Measurements from ENCODE around the gene STK39. TPM values are rescaled to one million over a fixed set of nuclear protein-coding genes. Genes with fewer than 3 reads are reported as not detected.

STK39 gene
- total RNA-seq, 1 experiment from 2014 or later = 22.1 TPM

DNA sequence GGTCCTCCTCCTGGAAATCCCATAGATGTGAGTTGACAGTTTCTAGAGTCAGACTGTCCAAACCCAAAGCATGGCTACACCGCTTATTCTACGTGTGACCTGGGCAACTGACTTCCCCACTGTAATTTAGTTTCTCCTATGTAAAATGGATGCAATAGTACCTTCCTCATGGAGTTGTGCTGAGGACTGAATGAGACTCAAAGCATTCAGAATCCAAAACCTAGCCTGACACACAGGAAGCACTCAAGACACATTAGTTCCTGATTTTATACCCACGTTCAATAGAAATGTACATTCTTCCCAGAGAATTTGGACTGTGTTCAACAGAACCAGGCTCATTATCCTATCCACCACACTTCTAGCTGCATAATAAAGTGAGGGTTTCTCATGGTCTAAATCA lies 88.8 kb downstream of the STK39 start:
- H3K4me1 ChIP-seq (ENCODE audit: insufficient read depth, low read length) = no peaks in the 10 kb centered on the region; the same call in 1 of the 2 replicates

More for the DNA sequence above, 88.8 kb downstream of the STK39 start:
- Histone ChIP-seq H3K18ac (ENCODE audit: insufficient read length, low read depth, low read length) (no peak overlapping the region), H3K4me2 (ENCODE audit: insufficient read depth, insufficient read length, low read length) (no peak overlapping the region), H3K79me2 (ENCODE audit: insufficient read depth, low read length) (no peaks in the 10 kb centered on the region), H3T11ph (ENCODE audit: low read length) (no peak overlapping the region), H2BK15ac (ENCODE audit: low read depth, low read length) (no peak overlapping the region), H3K56ac (ENCODE audit: insufficient read length, low read depth, low read length) (no peak overlapping the region), H2BK20ac (ENCODE audit: low read depth, low read length, poor library complexity, severe bottlenecking) (no peak overlapping the region), H2AK5ac (ENCODE audit: insufficient read length, low read length) (no peak overlapping the region), H4K91ac (ENCODE audit: insufficient read length, low read depth, low read length) (no peak overlapping the region), H2BK5ac (ENCODE audit: insufficient read length, low read length) (no peak overlapping the region), H3K9ac (ENCODE audit: extremely low read depth, insufficient read length, low read length) (no peak overlapping the region), H3K14ac (ENCODE audit: insufficient read depth, low read length) (no peak overlapping the region), H4K5ac (ENCODE audit: insufficient read length, low read depth, low read length) (no peak overlapping the region), H3K79me1 (ENCODE audit: insufficient read depth, low read depth, low read length, poor library complexity, severe bottlenecking) (peaks cover 2% of the 10 kb centered on the region), H3K27me3 (ENCODE audit: insufficient read depth, low read length) (no peaks in the 10 kb centered on the region), H2BK120ac (ENCODE audit: low read depth, low read length, poor library complexity, severe bottlenecking) (no peak overlapping the region), H3K4ac (ENCODE audit: low read depth, low read length) (no peak overlapping the region), H4K8ac (replicated peaks; ENCODE audit: insufficient read length, low read depth, low read length) (no peak overlapping the region), H3K23ac (ENCODE audit: insufficient read length, low read depth, low read length) (no peak overlapping the region), H2BK12ac (ENCODE audit: insufficient read length, low read depth, low read length) (no peak overlapping the region), H4K20me1 (ENCODE audit: control insufficient read depth, insufficient read depth, insufficient read length) (no peaks in the 10 kb centered on the region), H3K9me3 (ENCODE audit: control insufficient read depth, low read depth, low read length) (no peaks in the 10 kb centered on the region), H3K27ac (ENCODE audit: insufficient read length, low read depth, low read length) (no peak overlapping the region), H2AFZ (ENCODE audit: low read length) (no peak overlapping the region), H3K23me2 (ENCODE audit: insufficient read length, low read depth, low read length, poor library complexity, severe bottlenecking) (no peaks in the 10 kb centered on the region)
- Mint-ChIP-seq H3K4me1 (peaks cover 2 to 8% of the 10 kb centered on the region in 2 experiments; a peak in 2 of 4 replicates), H3K9me3 (no peaks in the 10 kb centered on the region), H3K4me3 (no peak overlapping the region), H3K36me3 (ENCODE audit: insufficient read depth in 1 of 3, low read depth in 3 of 3) (peaks cover 0 to 7% (median 5%) of the 10 kb centered on the region in 3 experiments; a peak in 3 of 7 replicates), H3K27me3 (ENCODE audit: low read depth) (no peaks in the 10 kb centered on the region), H3K27ac (no peak overlapping the region)
- TF ChIP-seq CTCF (conservative IDR thresholded peaks at IDR 0.05) = no peak
- no peak for DNase-seq
- no CpG with 5 or more reads among the region's 3 CpGs for WGBS (ENCODE audit: extremely low coverage, insufficient read length, low lambda C conversion rate)
